ENCODE measurements around the gene FMNL1. TPM values are rescaled to one million over a fixed set of nuclear protein-coding genes. Genes with fewer than 3 reads are reported as not detected.
A peak's percentile ranks its signal among the peaks of the same experiment; 100 is the strongest.

The FMNL1 gene
- total RNA-seq, 2 donors from 2014 or later: 3.5 to 4.5 TPM

DNA sequence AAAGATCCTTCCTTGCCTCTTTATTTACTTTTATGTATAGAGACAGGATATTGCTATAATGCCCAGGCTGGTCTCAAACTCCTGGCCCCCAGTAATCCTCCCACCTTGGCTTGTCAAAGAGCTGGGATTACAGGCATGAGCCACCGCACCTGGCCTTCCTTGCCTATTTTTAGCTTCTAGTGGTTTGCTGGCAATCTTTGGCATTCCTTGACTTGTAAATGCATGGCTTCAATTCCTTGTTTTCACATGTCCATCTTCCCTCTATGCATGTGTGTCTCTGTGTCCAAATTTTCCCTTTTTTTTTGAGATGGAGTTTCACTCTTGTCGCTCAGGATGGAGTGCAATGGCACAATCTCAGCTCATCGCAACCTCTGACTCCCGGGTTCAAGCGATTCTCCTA lies 37.5 kb upstream of the FMNL1 start:
- Mint-ChIP-seq H3K27ac (no peak overlapping the region), H3K36me3 (ENCODE audit: low read depth) (no peaks in the 10 kb centered on the region), H3K4me1 (peaks cover 3% of the 10 kb centered on the region), H3K27me3 (ENCODE audit: insufficient read depth) (no peaks in the 10 kb centered on the region), H3K9me3 (no peaks in the 10 kb centered on the region), H3K4me3 (no peak overlapping the region)
- no peaks in the 10 kb centered on the region for H3K9me3 ChIP-seq (ENCODE audit: control insufficient read depth, low read length)
- no peak for DNase-seq
- H3K36me3 ChIP-seq (ENCODE audit: control insufficient read depth, insufficient read depth, low read length): no peaks in the 10 kb centered on the region
- TF ChIP-seq, protein P1, sequence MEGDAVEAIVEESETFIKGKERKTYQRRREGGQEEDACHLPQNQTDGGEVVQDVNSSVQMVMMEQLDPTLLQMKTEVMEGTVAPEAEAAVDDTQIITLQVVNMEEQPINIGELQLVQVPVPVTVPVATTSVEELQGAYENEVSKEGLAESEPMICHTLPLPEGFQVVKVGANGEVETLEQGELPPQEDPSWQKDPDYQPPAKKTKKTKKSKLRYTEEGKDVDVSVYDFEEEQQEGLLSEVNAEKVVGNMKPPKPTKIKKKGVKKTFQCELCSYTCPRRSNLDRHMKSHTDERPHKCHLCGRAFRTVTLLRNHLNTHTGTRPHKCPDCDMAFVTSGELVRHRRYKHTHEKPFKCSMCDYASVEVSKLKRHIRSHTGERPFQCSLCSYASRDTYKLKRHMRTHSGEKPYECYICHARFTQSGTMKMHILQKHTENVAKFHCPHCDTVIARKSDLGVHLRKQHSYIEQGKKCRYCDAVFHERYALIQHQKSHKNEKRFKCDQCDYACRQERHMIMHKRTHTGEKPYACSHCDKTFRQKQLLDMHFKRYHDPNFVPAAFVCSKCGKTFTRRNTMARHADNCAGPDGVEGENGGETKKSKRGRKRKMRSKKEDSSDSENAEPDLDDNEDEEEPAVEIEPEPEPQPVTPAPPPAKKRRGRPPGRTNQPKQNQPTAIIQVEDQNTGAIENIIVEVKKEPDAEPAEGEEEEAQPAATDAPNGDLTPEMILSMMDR (conservative IDR thresholded peaks at IDR 0.05): no peak
- no peak overlapping the region for H3K9ac ChIP-seq (ENCODE audit: extremely low read depth, low read length, poor library complexity, severe bottlenecking)
- WGBS, 2 experiments (ENCODE audit: insufficient coverage in 1 of 2, insufficient read length in 1 of 2): 94 to 96% methylated on average over 4 to 5 of the region's 5 CpGs
- H3K4me3 ChIP-seq (ENCODE audit: low read length): no peak overlapping the region
- H3K4me1 ChIP-seq (ENCODE audit: control insufficient read depth, insufficient read depth, low read length): no peaks in the 10 kb centered on the region
- H3K27me3 ChIP-seq (ENCODE audit: control insufficient read depth, insufficient read depth, low read length, poor library complexity, severe bottlenecking): no peaks in the 10 kb centered on the region
- no peak overlapping the region for H3K27ac ChIP-seq (ENCODE audit: low read depth, low read length)

DNA sequence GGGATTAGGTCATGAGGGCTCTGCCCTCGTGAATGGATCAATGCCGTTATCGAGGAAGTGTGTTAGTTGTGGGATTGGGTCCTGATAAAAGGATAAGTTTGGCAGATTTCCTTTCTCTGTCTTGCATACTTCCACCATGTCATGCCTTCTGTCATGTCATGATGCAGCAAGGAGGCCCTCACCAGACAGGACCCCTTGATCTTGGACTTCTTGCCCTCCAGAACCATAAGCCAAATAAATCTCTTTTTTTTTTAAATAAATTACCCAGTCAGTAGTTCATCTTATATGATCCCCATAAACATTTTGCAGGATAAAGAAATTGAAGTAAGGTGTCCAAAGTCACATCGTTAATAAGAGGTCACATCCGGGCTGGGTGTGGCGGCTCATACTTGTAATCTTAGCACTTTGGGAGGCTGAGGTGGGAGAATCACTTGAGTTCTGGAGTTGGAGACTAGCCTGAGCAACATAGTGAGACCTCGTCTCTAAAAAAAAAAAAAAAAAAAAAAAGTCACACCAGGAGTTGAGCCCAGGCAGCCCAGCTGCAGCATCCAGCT lies 34.8 kb upstream of the FMNL1 start:
- no peak overlapping the region for H3K9ac ChIP-seq (ENCODE audit: extremely low read depth, low read length, poor library complexity, severe bottlenecking)
- peaks cover 4% of the 10 kb centered on the region for H3K9me3 Mint-ChIP-seq
- H3K36me3 ChIP-seq (ENCODE audit: control insufficient read depth, insufficient read depth, low read length): no peaks in the 10 kb centered on the region
- peak overlapping the region; percentile 19 for H3K27ac Mint-ChIP-seq
- peaks cover 2% of the 10 kb centered on the region for H3K27me3 Mint-ChIP-seq (ENCODE audit: insufficient read depth)
- H3K27ac ChIP-seq (ENCODE audit: low read depth, low read length): no peak overlapping the region
- H3K4me3 ChIP-seq (ENCODE audit: low read length): no peak overlapping the region
- no peaks in the 10 kb centered on the region for H3K27me3 ChIP-seq (ENCODE audit: control insufficient read depth, insufficient read depth, low read length, poor library complexity, severe bottlenecking)
- H3K4me1 Mint-ChIP-seq: peaks cover 3% of the 10 kb centered on the region
- H3K4me3 Mint-ChIP-seq: no peak overlapping the region
- 93% methylated on average over 6 to 7 of the region's 7 CpGs for WGBS, 2 experiments (ENCODE audit: insufficient coverage in 1 of 2, insufficient read length in 1 of 2)
- no peaks in the 10 kb centered on the region for H3K9me3 ChIP-seq (ENCODE audit: control insufficient read depth, low read length)
- TF ChIP-seq, protein P1 (conservative IDR thresholded peaks at IDR 0.05): no peak
- no peaks in the 10 kb centered on the region for H3K4me1 ChIP-seq (ENCODE audit: control insufficient read depth, insufficient read depth, low read length)
- no peaks in the 10 kb centered on the region for H3K36me3 Mint-ChIP-seq (ENCODE audit: low read depth)
- DNase-seq: no peak

DNA sequence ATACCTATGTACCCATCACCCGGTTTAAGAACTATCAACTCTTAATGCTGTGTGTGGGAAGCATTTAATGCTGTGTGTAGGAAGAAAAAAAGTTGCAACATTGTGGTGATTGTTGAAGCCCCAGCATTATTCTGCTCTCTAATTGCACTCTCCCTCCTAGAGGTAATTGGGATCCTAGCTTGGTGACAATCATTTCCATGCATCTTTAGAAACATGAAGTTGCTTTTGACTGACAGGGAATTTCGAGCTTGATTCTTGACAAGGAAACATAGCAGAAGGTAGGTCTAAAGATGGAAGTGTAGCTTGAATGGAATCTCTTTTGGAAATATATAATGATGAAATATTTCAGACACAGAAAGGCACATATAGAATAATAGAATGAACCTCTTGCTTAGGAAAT lies 32.7 kb upstream of the FMNL1 start:
- Mint-ChIP-seq H3K27me3 (ENCODE audit: insufficient read depth) (peaks cover 2% of the 10 kb centered on the region), H3K36me3 (ENCODE audit: low read depth) (no peaks in the 10 kb centered on the region), H3K4me3 (no peak overlapping the region), H3K27ac (no peak overlapping the region), H3K4me1 (peaks cover 3% of the 10 kb centered on the region), H3K9me3 (peaks cover 4% of the 10 kb centered on the region)
- Histone ChIP-seq H3K4me1 (ENCODE audit: control insufficient read depth, insufficient read depth, low read length) (no peaks in the 10 kb centered on the region), H3K4me3 (ENCODE audit: low read length) (no peak overlapping the region), H3K9ac (ENCODE audit: extremely low read depth, low read length, poor library complexity, severe bottlenecking) (no peak overlapping the region), H3K9me3 (ENCODE audit: control insufficient read depth, low read length) (no peaks in the 10 kb centered on the region), H3K36me3 (ENCODE audit: control insufficient read depth, insufficient read depth, low read length) (no peaks in the 10 kb centered on the region), H3K27ac (ENCODE audit: low read depth, low read length) (no peak overlapping the region), H3K27me3 (ENCODE audit: control insufficient read depth, insufficient read depth, low read length, poor library complexity, severe bottlenecking) (no peaks in the 10 kb centered on the region)
- 94% methylated on average over 1 of the region's 2 CpGs; no CpG with 5 or more reads in 1 of the 2 experiments for WGBS, 2 experiments (ENCODE audit: insufficient coverage in 1 of 2, insufficient read length in 1 of 2)
- no peak for DNase-seq
- TF ChIP-seq, protein P1 (conservative IDR thresholded peaks at IDR 0.05): no peak

All from endodermal cell (in vitro differentiated cells).